H1 (cell line): Measurements from ENCODE around the gene CX3CR1. TPM values are rescaled to one million over a fixed set of nuclear protein-coding genes. Genes with fewer than 3 reads are reported as not detected.
"Not testable (repeated sequence)": the region's sequence is repeated elsewhere in the genome, so short reads cannot be mapped to it uniquely, and the experiment has no call there.

Source experiments
- CTCF ChIA-PET: fragments of 300-600 bp; sonication (Branson Sonifier 250); formaldehyde crosslinking; loops from one replicate; lab custom pipeline; 2021; ENCODE audit not compliant: partially characterized antibody; lab: Charles Lee
- POLR2A ChIA-PET: fragments of 300-600 bp; sonication (Branson Sonifier 250); formaldehyde crosslinking; loops from one replicate; lab custom pipeline; 2021; ENCODE audit warnings: inconsistent platforms; ENCODE audit not compliant: partially characterized antibody; lab: Charles Lee
- DNase-seq, 2 experiments: peaks; one replicate each; pipeline versions ENCODE4 v3.0.0 to v3.0.0-alpha.2; 2010 to 2022; ENCODE audit warnings: low spot score in 2 of 2, low read depth in 1 of 2, mixed read lengths in 1 of 2
- FAIRE-seq: peaks from 2 replicates; lab custom pipeline; 2011; peaks lifted over from hg19 to GRCh38; lab: Jason Lieb, UNC
- H2AFZ ChIP-seq: 2 replicates; pipeline ENCODE4 v1.8.1; 2012; ENCODE audit warnings: low read length, inconsistent platforms
- H2AK5ac ChIP-seq: 2 replicates; pipeline ENCODE4 v1.6.1; 2013; ENCODE audit warnings: low read depth, low read length
- H2BK120ac ChIP-seq: replicated peaks from 2 replicates; pipeline ENCODE3; 2013; ENCODE audit warnings: low read depth, low read length, inconsistent platforms
- H2BK12ac ChIP-seq: 2 replicates; pipeline ENCODE4 v1.6.1; 2013; ENCODE audit warnings: low read depth, low read length
- H2BK15ac ChIP-seq: 2 replicates; pipeline ENCODE4 v1.6.1; 2013; ENCODE audit warnings: low read length
- H2BK20ac ChIP-seq: 2 replicates; pipeline ENCODE4 v1.6.1; 2013; ENCODE audit warnings: low read length
- H2BK5ac ChIP-seq: 2 replicates; pipeline ENCODE4 v1.6.1; 2013; ENCODE audit warnings: low read depth, low read length
- H3K14ac ChIP-seq: 2 replicates; pipeline ENCODE4 v1.6.1; 2013; ENCODE audit warnings: inconsistent platforms; ENCODE audit not compliant: insufficient read length
- H3K18ac ChIP-seq: 2 replicates; pipeline ENCODE4 v1.6.1; 2013; ENCODE audit warnings: low read length; ENCODE audit errors: extremely low read depth
- H3K23ac ChIP-seq: 2 replicates; pipeline ENCODE4 v1.6.1; 2013; ENCODE audit warnings: inconsistent platforms; ENCODE audit not compliant: insufficient read length
- H3K23me2 ChIP-seq: 2 replicates; pipeline ENCODE4 v1.6.1; 2013; ENCODE audit warnings: low read depth, low read length
- H3K27ac ChIP-seq: 2 replicates; pipeline ENCODE4 v1.6.1; 2011; ENCODE audit warnings: low read depth, low read length, inconsistent platforms
- H3K27me3 ChIP-seq, 4 experiments: replicated peaks in 1 of 4; 1 replicate in 1 of 4; 2 replicates in 3 of 4; pipeline versions ENCODE4 v1.6.1 to v1.8.1; 2011 to 2013; ENCODE audit warnings: low read length in 3 of 4, mild to moderate bottlenecking in 3 of 4, inconsistent platforms in 2 of 4, mixed read lengths in 2 of 4, moderate library complexity in 1 of 4; ENCODE audit not compliant: control insufficient read depth in 3 of 4, insufficient read depth in 3 of 4; ENCODE audit errors: extremely low read depth in 1 of 4
- H3K36me3 ChIP-seq, 4 experiments: 2 replicates each; pipeline versions ENCODE4 v1.6.1 to v1.8.1; 2011 to 2013; ENCODE audit warnings: mild to moderate bottlenecking in 4 of 4, low read length in 3 of 4, moderate library complexity in 2 of 4, control low read depth in 1 of 4, inconsistent platforms in 1 of 4; ENCODE audit not compliant: insufficient read depth in 4 of 4, control insufficient read depth in 2 of 4
- H3K4ac ChIP-seq: replicated peaks from 2 replicates; pipeline ENCODE3; 2013; ENCODE audit warnings: low read length, low read depth, mixed read lengths, inconsistent platforms; ENCODE audit not compliant: insufficient read length
- H3K4me1 ChIP-seq, 4 experiments: replicated peaks in 1 of 4; 1 replicate in 1 of 4; 2 replicates in 3 of 4; pipeline versions ENCODE4 v1.6.1 to v1.8.1; 2011 to 2013; ENCODE audit warnings: low read length in 3 of 4, inconsistent platforms in 2 of 4, mixed read lengths in 1 of 4; ENCODE audit not compliant: insufficient read depth in 4 of 4, control insufficient read depth in 3 of 4
- H3K4me2 ChIP-seq, 2 experiments: 2 replicates each; pipeline versions ENCODE4 v1.6.1 to v1.8.1; 2011 to 2013; ENCODE audit warnings: low read depth in 2 of 2, low read length in 2 of 2, control low read depth in 1 of 2, inconsistent platforms in 1 of 2, mild to moderate bottlenecking in 1 of 2; ENCODE audit not compliant: insufficient read depth in 1 of 2
- H3K4me3 ChIP-seq, 4 experiments: fragments of 200-600, 300-600 bp in 1 of 4; sonication (generic), shearing (Covaris generic), sonication (Bioruptor Twin) in 1 of 4; 2 replicates each; pipeline versions ENCODE4 v1.5.1 to v1.8.1; 2011 to 2016; ENCODE audit warnings: low read length in 4 of 4, low read depth in 3 of 4, control low read depth in 2 of 4, inconsistent platforms in 2 of 4, mild to moderate bottlenecking in 2 of 4, mixed read lengths in 1 of 4, moderate library complexity in 1 of 4; ENCODE audit not compliant: insufficient read depth in 2 of 4; ENCODE audit errors: extremely low read depth in 1 of 4
- H3K56ac ChIP-seq: replicated peaks from 2 replicates; pipeline ENCODE3; 2013; ENCODE audit warnings: low read depth, mild to moderate bottlenecking, mixed read lengths, low read length, inconsistent platforms; ENCODE audit not compliant: insufficient read length
- H3K79me1 ChIP-seq: 2 replicates; pipeline ENCODE4 v1.6.1; 2013; ENCODE audit warnings: low read depth, low read length, control low read depth
- H3K79me2 ChIP-seq, 2 experiments: 2 replicates each; pipeline versions ENCODE4 v1.6.1 to v1.8.1; 2012 to 2013; ENCODE audit warnings: low read length in 2 of 2, mild to moderate bottlenecking in 2 of 2, inconsistent platforms in 1 of 2; ENCODE audit not compliant: insufficient read depth in 2 of 2, control insufficient read depth in 1 of 2
- H3K9ac ChIP-seq, 4 experiments: replicated peaks in 1 of 4; 1 replicate in 1 of 4; 2 replicates in 3 of 4; pipeline versions ENCODE4 v1.6.1 to v1.8.1; 2011 to 2013; ENCODE audit warnings: low read depth in 3 of 4, low read length in 3 of 4, control low read depth in 2 of 4, mild to moderate bottlenecking in 2 of 4, moderate library complexity in 2 of 4, inconsistent platforms in 1 of 4; ENCODE audit errors: extremely low read depth in 1 of 4
- H3K9me3 ChIP-seq, 2 experiments: 2 replicates each; pipeline versions ENCODE4 v1.6.1 to v1.8.1; 2012 to 2013; ENCODE audit warnings: mild to moderate bottlenecking in 2 of 2, moderate library complexity in 2 of 2, control low read depth in 1 of 2, inconsistent platforms in 1 of 2, low read depth in 1 of 2, low read length in 1 of 2, mixed read lengths in 1 of 2; ENCODE audit not compliant: insufficient read depth in 2 of 2
- H4K20me1 ChIP-seq, 2 experiments: replicated peaks in 1 of 2; 2 replicates each; pipeline versions ENCODE3 to v1.8.1; 2011 to 2013; ENCODE audit warnings: inconsistent platforms in 2 of 2, low read length in 2 of 2, mild to moderate bottlenecking in 1 of 2; ENCODE audit not compliant: insufficient read depth in 2 of 2, control insufficient read depth in 1 of 2
- H4K5ac ChIP-seq: 2 replicates; pipeline ENCODE4 v1.6.1; 2013; ENCODE audit warnings: low read length, low read depth, mixed read lengths, inconsistent platforms; ENCODE audit not compliant: insufficient read length
- H4K8ac ChIP-seq: 2 replicates; pipeline ENCODE4 v1.8.0; 2013; ENCODE audit warnings: mild to moderate bottlenecking, moderate library complexity, low read length, inconsistent platforms; ENCODE audit not compliant: insufficient read depth; ENCODE audit errors: extremely low read depth
- H4K91ac ChIP-seq: replicated peaks from 2 replicates; pipeline ENCODE3; 2013; ENCODE audit warnings: low read length, mixed read lengths, inconsistent platforms; ENCODE audit not compliant: insufficient read length
- WGBS, 2 experiments: shearing (Covaris generic) in 1 of 2; methylation state at CpG; one replicate each; pipeline versions ENCODE4 v1.1.6 to v1.1.7; 2013 to 2015; ENCODE audit warnings: low lambda C conversion rate in 2 of 2, mixed read lengths in 2 of 2, inconsistent platforms in 1 of 2, low coverage in 1 of 2, missing lambda C conversion rate in 1 of 2; ENCODE audit not compliant: insufficient replicate concordance in 2 of 2, insufficient coverage in 1 of 2, insufficient read length in 1 of 2; ENCODE audit errors: extremely low coverage in 1 of 2, missing lambda C conversion rate in 1 of 2; 5-methylcytosine and 5-hydroxymethylcytosine counted together
- polyA plus RNA-seq, 7 experiments: library from polyadenylated mRNA; depleted of rRNA in 3 of 7; stranded (reverse) in 5 of 7; unstranded in 2 of 7; fragments of >200 nt in 5 of 7; fragments of 200-250 nt in 2 of 7; gene quantifications; 1 replicate in 5 of 7; 2 replicates in 1 of 7; 4 replicates in 1 of 7; pipeline versions ENCODE4 v1.2.1 to v1.2.3, GENCODE V29; 2011 to 2013; ENCODE audit warnings: missing spikeins in 2 of 7, mixed read lengths in 2 of 7
- total RNA-seq: library from RNA; stranded (reverse); fragmentation: NEBNext Ultra II Directional; extraction: Animal tissue kit (Norgen Biotek cat#: 25700); gene quantifications from 2 replicates; pipeline ENCODE4 v1.2.1, GENCODE V29; 2021

Gene CX3CR1
- total and polyA plus RNA-seq, 2 of the 8 experiments (the other 6 are each of a cell fraction or from before 2014, with no cell fraction given), result 0.08 TPM; not detected in 1

DNA sequence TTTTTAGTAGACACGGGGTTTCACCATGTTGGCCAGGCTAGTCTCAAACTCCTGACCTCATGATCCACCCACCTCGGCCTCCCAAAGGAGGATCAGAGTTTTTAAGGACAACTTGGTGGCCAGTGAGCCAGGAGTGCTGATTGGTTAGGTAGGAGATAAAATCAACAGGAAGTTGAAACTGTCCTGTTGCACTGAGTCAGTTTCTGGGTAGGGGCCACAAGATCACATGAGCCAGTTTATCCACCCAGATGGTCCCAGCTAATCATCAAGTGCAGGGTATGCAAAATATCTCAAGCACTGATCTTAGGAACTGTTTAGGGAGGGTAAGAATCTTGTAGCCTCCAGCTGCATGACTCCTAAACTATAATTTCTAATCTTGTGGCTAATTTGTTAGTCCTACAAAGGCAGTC, 41.7 kb upstream of the CX3CR1 start:
- H4K5ac ChIP-seq, H3K9ac ChIP-seq, H3K79me2 ChIP-seq, H3K36me3 ChIP-seq, H2AK5ac ChIP-seq, H2BK120ac ChIP-seq, H3K23ac ChIP-seq, H3K56ac ChIP-seq, H4K91ac ChIP-seq, H3K79me1 ChIP-seq, H3K18ac ChIP-seq, H3K4me1 ChIP-seq, H2BK5ac ChIP-seq, DNase-seq, H3K14ac ChIP-seq, H2BK15ac ChIP-seq, H3K27me3 ChIP-seq, H2BK12ac ChIP-seq, H3K4me2 ChIP-seq, H3K27ac ChIP-seq, H3K4me3 ChIP-seq, FAIRE-seq, H3K9me3 ChIP-seq, H4K8ac ChIP-seq, H3K23me2 ChIP-seq, H3K4ac ChIP-seq, H4K20me1 ChIP-seq, H2BK20ac ChIP-seq: not testable (repeated sequence)
- CTCF ChIA-PET, result interaction anchor here (0.6 to 2.1 kb wide), 3 partner anchors 9 to 33 kb away, joined by 3 to 8 read pairs (median 4); no protein-coding TSS in a partner anchor
- peak overlapping the region; percentile 33; the same call in 1 of the 2 replicates for H2AFZ ChIP-seq
- WGBS, 2 experiments, result 86% methylated on average over 2 of the region's 2 CpGs; no CpG with 5 or more reads in 1 of the 2 experiments
- POLR2A ChIA-PET, result interaction anchor here (1.1 to 1.2 kb wide), 2 partner anchors 31 to 83 kb away, joined by 3 to 4 read pairs; no protein-coding TSS in a partner anchor
